HL-60/S4 treated with retinoic acid at 250 ng/mL for 4 days and 3 days (cell line): ENCODE results near the gene TSPAN12.

Source experiments
- in situ Hi-C: fragments of 300-500 bp; cut with MboI; formaldehyde crosslinking; loops from 2 replicates; pipeline ENCODE4 v1.7.0; 2022; ENCODE audit warnings: low sequenced_read_pairs

TSPAN12 gene

GRCh38 chr7:120770206-120770605 lies 87.7 kb downstream of the TSPAN12 start:
- in situ Hi-C loops, result no loop called here

- in situ Hi-C loops, result no loop called here
These were observed 97.1 kb downstream of the TSPAN12 start for GRCh38 chr7:120760851-120761250.

- in situ Hi-C loops, result no loop called here
These were observed 97.9 kb downstream of the TSPAN12 start for GRCh38 chr7:120760050-120760449.

GRCh38 chr7:120743128-120743527 lies 114.8 kb downstream of the TSPAN12 start:
- in situ Hi-C loops, result no loop called here

GRCh38 chr7:120742372-120742771 lies 115.6 kb downstream of the TSPAN12 start:
- in situ Hi-C loops, result no loop called here

GRCh38 chr7:120741371-120742042 lies 116.4 kb downstream of the TSPAN12 start:
- in situ Hi-C loops, result no loop called here

- in situ Hi-C loops, result no loop called here
These were observed 117.6 kb downstream of the TSPAN12 start for GRCh38 chr7:120740348-120740747.

- in situ Hi-C loops, result no loop called here
These were observed 119.1 kb downstream of the TSPAN12 start for GRCh38 chr7:120738816-120739215.
